ENCODE data around the gene NF2. TPM values are rescaled to one million over a fixed set of nuclear protein-coding genes. Genes with fewer than 3 reads are reported as not detected.
A peak's percentile ranks its signal among the peaks of the same experiment; 100 is the strongest.

The NF2 gene
- total RNA-seq, 2 donors from 2014 or later: 36.8 to 37.0 TPM

GRCh38 chr22:29647954-29648737, 44.7 kb downstream of the NF2 start:
- DNase-seq (ENCODE audit: low spot score): no peak
- intact Hi-C loops (cut with DNase I): no loop called here

- intact Hi-C loops (cut with DNase I): no loop called here
- no peak for DNase-seq (ENCODE audit: low spot score)
Measured at GRCh38 chr22:29650370-29650769, 46.9 kb downstream of the NF2 start.

GRCh38 chr22:29651652-29652051, 48.2 kb downstream of the NF2 start:
- DNase-seq (ENCODE audit: low spot score): no peak
- intact Hi-C loops (cut with DNase I): no loop called here

- DNase-seq (ENCODE audit: low spot score): no peak
- intact Hi-C loops (cut with DNase I): no loop called here
Measured at GRCh38 chr22:29654420-29654819, 51.0 kb downstream of the NF2 start.

- intact Hi-C loops (cut with DNase I): no loop called here
- no peak for DNase-seq (ENCODE audit: low spot score)
Measured at GRCh38 chr22:29654882-29655281, 51.4 kb downstream of the NF2 start.

- intact Hi-C loops (cut with DNase I): no loop called here
- DNase-seq (ENCODE audit: low spot score): no peak
Measured at GRCh38 chr22:29658176-29658575, 54.7 kb downstream of the NF2 start.

GRCh38 chr22:29660021-29660420, 56.6 kb downstream of the NF2 start:
- DNase-seq (ENCODE audit: low spot score): no peak
- intact Hi-C loops (cut with DNase I): no loop called here

GRCh38 chr22:29661336-29661735, 57.9 kb downstream of the NF2 start:
- DNase-seq (ENCODE audit: low spot score): no peak
- intact Hi-C loops (cut with DNase I): no loop called here

- intact Hi-C loops (cut with DNase I): no loop called here
- no peak for DNase-seq (ENCODE audit: low spot score)
Measured at GRCh38 chr22:29663180-29663821, 59.9 kb downstream of the NF2 start.

GRCh38 chr22:29665486-29665885, 62.1 kb downstream of the NF2 start:
- no peak for DNase-seq (ENCODE audit: low spot score)
- intact Hi-C loops (cut with DNase I): no loop called here

- no peak for DNase-seq (ENCODE audit: low spot score)
- intact Hi-C loops (cut with DNase I): no loop called here
Measured at GRCh38 chr22:29668673-29669072, 65.2 kb downstream of the NF2 start.

GRCh38 chr22:29670626-29671025, 67.2 kb downstream of the NF2 start:
- DNase-seq (ENCODE audit: low spot score): no peak
- intact Hi-C loops (cut with DNase I): no loop called here

GRCh38 chr22:29673361-29674066, 70.1 kb downstream of the NF2 start:
- no peak for DNase-seq (ENCODE audit: low spot score)
- intact Hi-C loops (cut with DNase I): no loop called here

- intact Hi-C loops (cut with DNase I): no loop called here
- no peak for DNase-seq (ENCODE audit: low spot score)
Measured at GRCh38 chr22:29674121-29674520, 70.7 kb downstream of the NF2 start.

GRCh38 chr22:29679316-29679715, 75.9 kb downstream of the NF2 start:
- DNase-seq (ENCODE audit: low spot score): no peak
- intact Hi-C loops (cut with DNase I): no loop called here

GRCh38 chr22:29683536-29683935, 80.1 kb downstream of the NF2 start:
- no peak for DNase-seq (ENCODE audit: low spot score)
- intact Hi-C loops (cut with DNase I): no loop called here

GRCh38 chr22:29684244-29684643, 80.8 kb downstream of the NF2 start:
- DNase-seq (ENCODE audit: low spot score): no peak
- intact Hi-C loops (cut with DNase I): no loop called here

- DNase-seq (ENCODE audit: low spot score): no peak
- intact Hi-C loops (cut with DNase I): no loop called here
Measured at GRCh38 chr22:29689206-29689879, 85.9 kb downstream of the NF2 start.

GRCh38 chr22:29689880-29690213, 86.4 kb downstream of the NF2 start:
- DNase-seq (ENCODE audit: low spot score): peak; percentile 89
- intact Hi-C loops (cut with DNase I): no loop called here

GRCh38 chr22:29690476-29690875, 87.0 kb downstream of the NF2 start:
- intact Hi-C loops (cut with DNase I): no loop called here

More at GRCh38 chr22:29690476-29690875, 87.0 kb downstream of the NF2 start:
- DNase-seq (ENCODE audit: low spot score): no peak
